Activated naive CD8-positive, alpha-beta T cell treated with anti-CD3 and anti-CD28 coated beads, Interleukin-2, amount 50 U/mL, for 16 hours (primary cell): Measurements from ENCODE around the gene LITAF.
A peak's percentile ranks its signal among the peaks of the same experiment; 100 is the strongest.

ENCODE experiments used
- DNase-seq: peaks from one replicate; pipeline ENCODE4 v3.0.0-alpha.2; 2020; ENCODE audit warnings: low read depth, low spot score

Gene LITAF

GRCh38 chr16:11586856-11587642 is at the start of gene LITAF:
LITAF (minus strand) TSS chr16:11586919; CDS start chr16:11556730, 30,189 bp downstream.
- peak; percentile 14 for DNase-seq

DNA sequence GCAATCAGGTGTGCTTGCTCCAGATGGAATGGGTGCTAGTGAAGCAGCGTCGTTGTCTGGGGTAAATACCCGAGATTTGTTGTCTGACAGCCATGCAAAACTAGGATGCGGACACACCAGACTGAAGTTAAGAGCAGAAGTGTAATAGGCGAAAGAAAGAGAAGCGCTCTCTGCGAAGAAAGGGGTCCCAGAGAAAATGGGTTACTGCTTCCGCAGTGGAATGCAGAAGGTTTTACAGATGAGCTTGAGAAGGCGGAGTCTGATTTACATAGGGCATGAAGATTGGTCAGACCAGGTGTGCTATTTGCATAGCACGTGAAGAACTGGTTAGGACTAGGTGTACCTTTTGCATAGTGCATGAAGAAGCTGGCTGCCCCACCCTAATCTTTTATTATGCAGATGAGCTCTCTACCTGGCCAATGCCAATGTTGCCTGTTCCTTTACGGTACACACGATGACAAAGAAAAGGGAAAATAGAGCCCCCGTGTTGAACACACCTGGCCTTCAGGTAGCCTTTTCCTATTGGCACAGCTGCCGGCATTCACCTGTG is 49.5 kb upstream of the LITAF start:
- DNase-seq: no peak

DNA sequence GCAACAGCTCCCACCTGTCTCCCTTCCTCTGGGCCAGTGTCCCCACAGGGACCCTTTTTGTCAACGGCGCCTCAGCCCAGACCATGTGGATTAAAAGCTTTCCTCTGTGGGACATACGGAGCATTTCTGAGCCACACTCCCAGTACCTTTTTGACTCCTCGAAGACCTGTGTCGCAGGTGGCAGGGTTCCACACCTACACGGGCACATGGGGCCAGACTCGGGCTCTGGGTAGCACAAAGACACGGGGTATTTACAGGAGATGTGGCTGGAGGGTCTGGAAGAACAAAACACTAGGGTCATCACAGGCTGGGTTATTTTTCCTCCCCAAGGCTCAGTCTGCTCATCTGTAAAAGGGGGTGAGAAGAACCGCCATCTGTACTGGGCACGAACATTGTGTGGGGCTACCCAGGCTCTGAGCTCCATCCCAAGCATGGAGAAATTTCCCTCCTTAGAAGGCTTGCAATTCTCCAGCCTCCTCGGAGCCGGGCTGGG is 49.0 kb upstream of the LITAF start:
- DNase-seq: no peak

DNA sequence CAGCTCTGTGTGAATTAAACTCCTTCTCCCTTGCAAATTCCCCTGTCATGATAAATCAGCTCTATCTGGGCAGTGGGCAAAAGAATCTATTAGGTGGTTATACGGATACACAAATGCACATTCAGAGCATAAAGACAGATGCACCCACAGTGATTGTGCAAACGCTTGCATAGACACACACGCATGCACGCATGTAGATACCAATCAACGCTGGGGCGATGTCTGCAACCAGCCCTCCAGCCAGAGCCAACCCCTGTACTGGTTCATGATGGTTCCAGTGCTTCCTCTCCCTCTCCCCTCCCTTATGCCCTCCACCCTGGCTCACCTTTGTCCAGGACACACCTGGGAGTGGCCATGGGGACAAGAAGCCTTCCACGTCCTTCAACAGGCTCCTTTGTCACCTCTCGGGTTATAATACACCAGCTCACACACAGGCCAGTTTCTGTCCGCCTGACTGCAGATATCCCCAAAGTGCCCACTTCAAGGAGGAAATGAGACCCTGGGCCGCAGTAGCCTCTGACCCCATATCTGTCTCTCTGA is 48.5 kb upstream of the LITAF start:
- no peak for DNase-seq

DNA sequence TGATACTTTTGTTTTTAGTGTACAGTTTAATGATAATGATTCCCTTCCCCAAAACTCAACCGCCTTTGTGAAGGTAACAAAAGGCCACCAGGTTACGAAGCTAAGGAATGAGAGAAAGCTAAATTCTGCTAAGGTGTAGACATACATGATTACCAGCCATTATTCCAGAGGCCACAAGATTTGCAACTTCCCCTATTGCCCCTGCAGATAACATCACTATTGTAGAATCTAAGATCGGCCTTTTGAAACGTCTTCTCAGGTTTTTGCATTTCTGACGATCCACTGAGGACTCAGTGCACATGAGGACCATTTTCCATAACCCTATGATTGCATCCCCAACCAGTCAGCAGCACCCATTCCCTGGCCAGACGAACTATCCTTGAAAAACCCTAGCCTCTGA is 47.6 kb upstream of the LITAF start:
- no peak for DNase-seq

DNA sequence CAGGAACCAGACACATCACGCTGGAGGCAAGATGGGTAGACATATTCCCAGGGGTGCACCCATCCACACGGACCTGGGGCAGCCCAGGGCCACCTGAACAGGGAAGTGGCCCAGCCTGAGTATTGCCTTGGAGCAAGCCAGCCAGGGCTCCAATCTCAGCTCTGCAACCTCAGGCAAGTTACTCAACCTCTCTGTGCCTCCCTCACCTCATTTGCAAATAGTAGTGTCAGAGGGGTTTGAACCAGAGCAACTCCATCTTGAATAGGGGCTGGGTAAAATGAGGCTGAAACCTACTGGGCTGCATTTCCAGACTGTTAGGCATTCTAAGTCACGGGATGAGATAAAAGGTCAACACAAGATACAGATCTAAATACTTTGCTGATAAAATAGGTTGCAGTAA is 46.4 kb upstream of the LITAF start:
- no peak for DNase-seq

DNA sequence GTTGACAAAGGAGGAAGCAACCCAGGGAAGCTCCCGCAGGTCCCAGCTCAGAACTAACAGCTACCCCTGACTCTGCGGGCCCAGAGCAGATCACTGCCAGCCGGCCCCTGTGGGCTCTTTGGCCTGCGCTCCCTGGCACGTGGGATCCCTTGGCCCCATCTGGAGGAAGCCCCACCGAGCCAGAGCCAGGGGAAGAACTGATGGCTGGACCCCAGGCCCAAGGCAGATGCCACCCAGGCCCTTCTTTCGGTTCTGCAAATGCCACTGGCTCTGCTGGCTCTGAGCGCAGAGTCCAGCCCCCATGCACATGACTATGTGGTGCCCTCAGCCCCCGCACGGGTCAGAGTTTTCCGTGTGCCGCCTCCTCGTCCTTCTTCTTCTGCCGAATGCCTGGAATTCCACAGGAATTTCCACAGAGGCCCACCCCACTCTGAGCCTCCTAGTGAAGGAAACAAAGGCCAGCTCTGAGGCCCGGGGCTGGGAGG is 45.8 kb upstream of the LITAF start:
- DNase-seq: no peak

DNA sequence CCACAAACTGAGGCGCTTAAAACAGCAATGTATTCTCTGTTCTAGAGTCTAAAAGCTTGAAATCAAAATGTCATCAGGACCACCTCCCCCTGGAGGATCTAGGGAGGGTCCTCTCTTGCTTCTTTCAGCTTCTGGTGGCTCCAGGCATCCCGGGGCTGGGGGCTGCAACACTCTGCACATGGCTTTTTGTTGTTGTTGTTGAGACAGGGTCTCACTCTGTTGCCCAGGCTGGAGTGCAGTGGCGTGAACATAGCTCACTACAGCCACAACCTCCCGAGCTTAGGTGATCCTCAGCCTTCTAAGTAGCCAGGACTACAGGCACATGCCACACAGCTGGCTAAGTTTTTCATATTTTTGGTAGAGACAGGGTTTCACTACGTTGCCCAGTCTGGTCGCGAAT is 44.5 kb upstream of the LITAF start:
- DNase-seq: no peak

GRCh38 chr16:11630768-11631056 is 44.0 kb upstream of the LITAF start:
- no peak for DNase-seq

DNA sequence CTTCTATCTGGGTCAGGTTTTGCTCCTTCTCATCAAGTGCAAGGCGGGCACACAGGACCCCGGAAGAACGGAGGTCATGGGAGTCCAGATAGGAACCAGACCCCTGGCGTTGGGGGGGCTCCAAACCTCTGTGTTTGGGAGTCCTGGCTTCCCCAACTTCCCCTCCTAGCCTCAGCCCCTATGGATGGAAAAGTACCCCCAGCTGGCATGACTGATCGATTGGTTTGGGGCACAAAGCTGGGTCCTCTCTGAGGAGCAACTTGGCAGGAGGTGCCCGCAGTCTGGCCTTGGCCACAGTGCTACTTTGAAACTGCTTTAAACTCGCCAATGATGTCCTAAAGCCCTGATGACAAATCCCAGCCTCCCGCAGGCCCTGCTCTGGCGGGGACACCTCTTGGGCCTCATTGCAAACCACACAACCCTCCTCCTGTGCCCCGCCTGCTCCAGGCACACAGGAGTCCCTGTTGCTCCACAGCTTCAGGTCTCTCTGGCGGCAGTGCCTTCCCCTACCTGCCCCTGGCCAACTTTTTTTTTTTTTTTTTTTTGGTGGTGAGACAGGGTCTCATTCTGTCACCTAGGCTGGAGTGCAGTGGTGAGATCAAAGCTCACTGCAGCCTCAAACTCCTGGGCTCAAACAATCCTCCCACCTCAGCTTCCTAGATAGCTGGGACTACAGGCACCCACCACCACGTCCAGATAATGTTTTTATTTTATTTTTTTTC is 43.5 kb upstream of the LITAF start:
- no peak for DNase-seq

DNA sequence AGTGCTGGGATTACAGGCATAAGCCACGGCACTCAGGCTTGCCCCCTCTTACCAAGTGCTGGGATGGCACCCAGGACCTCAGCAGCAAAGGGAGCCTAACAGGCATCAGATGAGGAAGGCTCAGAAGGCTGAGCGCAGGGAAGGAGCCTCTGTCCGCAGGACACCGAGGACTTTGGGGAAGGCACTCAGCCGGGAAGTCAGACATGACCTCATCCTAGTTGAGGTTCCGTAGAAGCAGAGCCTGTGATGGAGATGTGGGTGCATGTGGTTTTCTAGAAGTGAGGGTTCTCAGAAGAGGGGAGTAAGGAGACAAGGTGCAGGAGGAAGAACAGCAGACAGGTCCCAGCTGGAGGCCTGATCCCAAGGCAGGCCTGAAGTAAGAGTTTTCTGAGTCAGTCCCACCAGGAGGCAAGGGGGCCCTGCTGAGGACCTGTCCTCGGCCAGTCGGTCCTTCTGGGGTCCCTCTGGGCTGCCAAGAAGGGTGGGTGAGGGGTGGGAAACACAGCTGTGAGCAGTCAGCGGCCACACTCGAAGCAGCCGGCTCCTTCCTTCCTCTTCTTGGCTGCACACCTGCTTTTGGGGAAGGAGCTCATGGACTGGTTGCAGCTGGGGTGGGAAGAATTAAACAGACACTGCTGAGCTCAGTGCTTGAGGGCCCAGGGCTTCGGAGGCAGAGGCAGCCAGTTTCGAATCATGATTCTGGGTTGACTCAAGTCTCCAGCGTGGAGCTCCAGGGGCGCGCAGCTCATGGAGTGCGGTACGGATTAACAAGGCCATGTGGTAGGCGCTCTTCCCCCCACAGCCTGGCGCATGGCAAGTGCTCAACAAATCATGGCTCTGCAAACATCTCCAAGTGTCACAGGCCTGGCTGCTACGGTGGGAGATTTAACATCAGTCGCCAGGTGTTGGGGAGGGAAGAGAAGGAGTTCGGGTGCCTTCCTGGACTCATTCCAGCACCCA is 42.6 kb upstream of the LITAF start:
- DNase-seq: no peak

GRCh38 chr16:11627822-11628457 is 41.2 kb upstream of the LITAF start:
- DNase-seq: no peak

- no peak for DNase-seq
Measured at GRCh38 chr16:11627292-11627663, 40.6 kb upstream of the LITAF start.

DNA sequence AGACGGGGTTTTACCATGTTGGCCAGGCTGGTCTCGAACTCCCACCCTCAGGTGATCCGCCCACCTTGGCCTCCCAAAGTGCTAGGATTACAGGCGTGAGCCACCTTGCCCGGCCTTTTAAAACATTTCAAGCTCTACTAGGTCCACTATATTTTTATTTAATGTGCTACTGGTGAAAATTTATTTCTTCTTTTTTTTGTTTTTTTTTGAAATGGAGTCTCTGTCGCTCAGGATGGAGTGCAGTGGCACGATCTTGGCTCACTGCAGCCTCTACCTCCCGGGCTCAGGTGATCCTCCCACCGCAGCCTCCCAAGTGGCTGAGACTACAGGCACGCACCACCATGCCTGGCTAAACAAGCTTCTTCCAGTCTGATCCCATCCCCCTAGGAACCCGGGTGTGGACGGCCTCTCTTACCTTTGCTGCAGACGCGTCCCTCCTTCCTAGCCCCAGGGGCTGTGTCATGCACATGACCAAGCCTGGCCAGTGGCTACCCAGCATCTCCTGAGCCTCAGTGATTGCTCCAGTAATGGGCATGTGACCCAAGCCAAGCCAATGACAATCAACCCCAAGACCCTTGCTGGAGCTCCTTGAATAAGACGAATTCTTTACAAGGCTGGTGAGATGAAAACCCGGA is 40.1 kb upstream of the LITAF start:
- no peak for DNase-seq

- DNase-seq: no peak
Measured at GRCh38 chr16:11625769-11626168, 39.0 kb upstream of the LITAF start.

- DNase-seq: no peak
Measured at GRCh38 chr16:11624636-11625607, 38.2 kb upstream of the LITAF start.

GRCh38 chr16:11624205-11624604 is 37.5 kb upstream of the LITAF start:
- no peak for DNase-seq

DNA sequence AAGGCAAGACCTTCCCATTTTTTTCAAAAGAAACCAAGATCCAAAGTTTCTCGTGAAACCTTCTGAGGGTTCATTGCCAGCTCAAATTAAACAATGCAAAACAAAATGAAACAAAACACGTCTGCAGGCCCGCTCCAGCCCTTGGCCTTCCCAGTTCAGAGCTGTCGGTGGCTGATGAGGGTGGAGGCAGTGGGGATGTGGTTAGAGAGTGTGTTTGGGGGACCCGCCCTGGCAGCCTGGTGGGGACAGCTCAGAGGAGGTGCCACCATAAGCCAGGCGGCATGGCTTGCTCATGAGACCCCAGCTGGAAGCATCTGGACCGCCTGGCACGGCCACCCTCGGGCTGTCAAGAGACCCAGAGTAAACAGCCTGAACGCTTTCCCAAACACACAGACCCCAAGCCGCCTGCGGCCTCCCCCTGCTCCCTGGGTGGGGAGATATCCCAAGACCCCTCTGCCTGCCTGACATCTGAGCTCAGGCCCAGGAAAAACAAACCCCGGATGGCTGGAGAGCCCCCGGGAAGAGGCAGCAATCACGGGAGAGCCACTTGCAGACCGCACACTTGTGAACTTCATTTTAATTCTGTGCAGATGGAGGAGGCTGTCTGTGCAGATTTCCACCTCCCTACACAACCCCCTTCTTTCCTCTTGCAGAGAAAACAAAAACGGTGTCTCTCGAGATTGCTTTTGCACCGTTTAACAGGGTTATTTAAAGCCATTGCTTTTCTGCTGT is 35.4 kb upstream of the LITAF start:
- no peak for DNase-seq

DNA sequence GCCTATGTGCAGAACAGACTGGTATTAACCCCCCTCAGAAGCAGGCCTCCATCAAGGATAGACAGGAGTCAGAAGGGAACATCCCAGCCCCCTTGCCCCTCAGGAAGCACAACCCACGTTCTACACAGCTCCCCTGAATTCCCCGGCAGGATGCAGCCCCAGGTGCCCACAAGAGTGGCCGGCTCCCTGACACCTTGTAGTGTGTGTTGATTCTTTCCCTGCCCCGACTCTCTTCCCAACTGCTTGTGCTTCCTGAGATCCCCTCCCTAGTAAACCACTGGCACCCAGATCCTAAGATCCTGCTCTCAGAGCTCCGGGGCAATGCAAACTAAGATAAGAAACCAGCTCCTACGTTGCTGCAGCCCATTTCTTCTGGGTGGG is 34.8 kb upstream of the LITAF start:
- DNase-seq: no peak
